ENCODE results near the gene PPP1CC.

DNA sequence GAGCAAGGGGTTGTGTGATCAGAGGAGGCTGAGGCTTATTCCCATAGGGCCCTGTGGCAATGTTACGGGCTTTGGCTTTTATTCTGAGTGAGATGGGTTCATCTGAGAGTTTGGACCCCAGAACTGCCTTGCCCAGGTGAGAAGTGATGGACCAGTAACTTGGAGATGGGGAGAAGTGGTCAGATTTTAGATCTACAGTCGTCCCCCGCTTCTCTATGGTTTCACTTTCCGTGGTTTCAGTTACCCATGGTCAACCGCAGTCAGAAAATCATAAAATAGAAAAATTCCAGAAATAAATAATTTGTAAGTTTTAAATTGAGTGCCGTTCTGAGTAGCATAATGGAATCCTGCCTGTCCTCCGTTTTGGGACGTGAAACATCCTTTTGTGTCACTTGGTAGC, 40.2 kb upstream of the PPP1CC start:
- TF ChIP-seq, protein P1, sequence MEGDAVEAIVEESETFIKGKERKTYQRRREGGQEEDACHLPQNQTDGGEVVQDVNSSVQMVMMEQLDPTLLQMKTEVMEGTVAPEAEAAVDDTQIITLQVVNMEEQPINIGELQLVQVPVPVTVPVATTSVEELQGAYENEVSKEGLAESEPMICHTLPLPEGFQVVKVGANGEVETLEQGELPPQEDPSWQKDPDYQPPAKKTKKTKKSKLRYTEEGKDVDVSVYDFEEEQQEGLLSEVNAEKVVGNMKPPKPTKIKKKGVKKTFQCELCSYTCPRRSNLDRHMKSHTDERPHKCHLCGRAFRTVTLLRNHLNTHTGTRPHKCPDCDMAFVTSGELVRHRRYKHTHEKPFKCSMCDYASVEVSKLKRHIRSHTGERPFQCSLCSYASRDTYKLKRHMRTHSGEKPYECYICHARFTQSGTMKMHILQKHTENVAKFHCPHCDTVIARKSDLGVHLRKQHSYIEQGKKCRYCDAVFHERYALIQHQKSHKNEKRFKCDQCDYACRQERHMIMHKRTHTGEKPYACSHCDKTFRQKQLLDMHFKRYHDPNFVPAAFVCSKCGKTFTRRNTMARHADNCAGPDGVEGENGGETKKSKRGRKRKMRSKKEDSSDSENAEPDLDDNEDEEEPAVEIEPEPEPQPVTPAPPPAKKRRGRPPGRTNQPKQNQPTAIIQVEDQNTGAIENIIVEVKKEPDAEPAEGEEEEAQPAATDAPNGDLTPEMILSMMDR (conservative IDR thresholded peaks at IDR 0.05; ENCODE audit: low read length), result no peak
- TF ChIP-seq EZH2phosphoT487 (IDR thresholded peaks at IDR 0.05; ENCODE audit: borderline replicate concordance, low read depth, low read length), result no peak

Measured in OCI-LY7 (cell line).